Urinary bladder (tissue), 4 donors: ENCODE measurements around the gene TAAR5. TPM values are rescaled to one million over a fixed set of nuclear protein-coding genes. Genes with fewer than 3 reads are reported as not detected.
"Not testable (repeated sequence)": the region's sequence is repeated elsewhere in the genome, so short reads cannot be mapped to it uniquely, and the experiment has no call there.

Experiments used
- DNase-seq: peaks from one replicate; pipeline ENCODE4 v3.0.0-alpha.2; 2015; ENCODE audit errors: extremely low spot score
- H3K27ac ChIP-seq: one replicate; pipeline ENCODE4 v1.5.1; 2013; ENCODE audit warnings: low read depth, mild to moderate bottlenecking, moderate library complexity
- H3K36me3 ChIP-seq: one replicate; pipeline ENCODE4 v1.6.1; 2013; ENCODE audit warnings: mild to moderate bottlenecking, moderate library complexity; ENCODE audit not compliant: insufficient read depth
- H3K4me1 ChIP-seq: one replicate; pipeline ENCODE4 v1.6.1; 2013; ENCODE audit warnings: mild to moderate bottlenecking, moderate library complexity; ENCODE audit not compliant: insufficient read depth
- H3K4me3 ChIP-seq: one replicate; pipeline ENCODE4 v1.5.1; 2013; ENCODE audit warnings: low read depth, low read length
- WGBS: extraction: QIAGEN DNeasy Blood & Tissue Kit; methylation state at CpG from one replicate; pipeline ENCODE4 v1.1.7; 2013; 5-methylcytosine and 5-hydroxymethylcytosine counted together
- polyA plus RNA-seq: library from polyadenylated mRNA; stranded (reverse); fragments of 200-250 nt; gene quantifications from one replicate; pipeline ENCODE4 v1.2.3, GENCODE V29; 2013
- total RNA-seq: library from RNA; depleted of rRNA; stranded (reverse); fragments of >200 nt; gene quantifications from one replicate; pipeline ENCODE4 v1.2.3, GENCODE V29; 2014
- donor health status: healthy with polysubstance abuse.
- donor health status: healthy.

TAAR5 gene
- total RNA-seq, result not detected
- not detected for polyA plus RNA-seq

GRCh38 chr6:132589454-132589853 lies at the start of gene TAAR5:
Gene TAAR5, minus strand, starts transcription at chr6:132589741. Its CDS starts 55 bp downstream, at chr6:132589686.
- Histone ChIP-seq H3K36me3 (no peaks in the 10 kb centered on the region), H3K4me3 (no peak within 1 kb of the TSS), H3K4me1 (no peaks in the 10 kb centered on the region), H3K27ac (no peak within 1 kb of the TSS)
- 76% methylated on average over 5 of the region's 5 CpGs for WGBS
- no peak for DNase-seq

GRCh38 chr6:132637135-132637534 lies 47.6 kb upstream of the TAAR5 start:
- not testable (repeated sequence) for H3K27ac ChIP-seq, H3K4me1 ChIP-seq, DNase-seq, H3K4me3 ChIP-seq, H3K36me3 ChIP-seq
- 98% methylated on average over 1 of the region's 1 CpG for WGBS

DNA sequence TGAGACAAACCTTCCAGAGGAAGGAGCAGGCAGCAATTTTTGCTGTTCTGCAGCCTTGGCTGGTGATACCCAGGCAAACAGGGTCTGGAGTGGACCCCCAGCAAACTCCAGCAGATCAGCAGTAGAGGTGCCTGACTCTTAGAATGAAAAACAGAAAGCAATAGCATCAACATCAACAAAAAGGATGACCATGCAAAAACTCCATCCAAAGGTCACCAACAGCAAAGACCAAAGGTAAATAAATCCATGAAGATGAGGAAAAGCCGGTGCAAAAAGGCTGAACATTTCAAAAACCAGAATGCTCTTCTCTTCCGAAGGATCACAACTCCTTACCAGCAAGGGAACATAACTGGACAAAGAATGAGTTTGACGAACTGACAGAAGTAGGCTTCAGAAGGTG lies 46.4 kb upstream of the TAAR5 start:
- H3K4me1 ChIP-seq, DNase-seq, H3K4me3 ChIP-seq, H3K36me3 ChIP-seq, H3K27ac ChIP-seq: not testable (repeated sequence)
- 88% methylated on average over 3 of the region's 3 CpGs for WGBS

DNA sequence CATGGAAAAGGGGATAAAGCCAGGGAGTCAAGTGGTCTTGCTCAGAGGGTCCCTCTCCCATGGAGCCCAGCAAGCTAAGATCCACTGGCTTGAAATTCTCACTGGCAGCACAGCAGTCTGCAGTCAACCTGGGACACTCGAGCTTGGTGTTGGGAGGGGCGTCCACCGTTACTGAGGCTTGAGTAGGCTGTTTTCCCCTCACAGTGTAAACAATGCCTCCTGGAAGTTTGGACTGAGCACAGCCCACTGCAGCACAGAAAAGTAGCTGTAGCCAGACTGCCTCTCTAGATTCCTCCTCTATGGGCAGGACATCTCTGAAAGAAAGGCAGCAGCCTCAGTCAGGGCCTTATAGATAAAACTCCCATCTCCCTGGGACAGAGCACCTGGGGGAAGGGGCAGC lies 45.7 kb upstream of the TAAR5 start:
- not testable (repeated sequence) for DNase-seq, H3K4me1 ChIP-seq, H3K27ac ChIP-seq, H3K4me3 ChIP-seq, H3K36me3 ChIP-seq
- 15% methylated on average over 3 of the region's 3 CpGs for WGBS

GRCh38 chr6:132634796-132635195 lies 45.3 kb upstream of the TAAR5 start:
- Histone ChIP-seq H3K4me1 (no peaks in the 10 kb centered on the region), H3K27ac (no peak overlapping the region), H3K4me3 (no peak overlapping the region), H3K36me3 (no peaks in the 10 kb centered on the region)
- DNase-seq, result no peak
- 76% methylated on average over 4 of the region's 4 CpGs for WGBS

DNA sequence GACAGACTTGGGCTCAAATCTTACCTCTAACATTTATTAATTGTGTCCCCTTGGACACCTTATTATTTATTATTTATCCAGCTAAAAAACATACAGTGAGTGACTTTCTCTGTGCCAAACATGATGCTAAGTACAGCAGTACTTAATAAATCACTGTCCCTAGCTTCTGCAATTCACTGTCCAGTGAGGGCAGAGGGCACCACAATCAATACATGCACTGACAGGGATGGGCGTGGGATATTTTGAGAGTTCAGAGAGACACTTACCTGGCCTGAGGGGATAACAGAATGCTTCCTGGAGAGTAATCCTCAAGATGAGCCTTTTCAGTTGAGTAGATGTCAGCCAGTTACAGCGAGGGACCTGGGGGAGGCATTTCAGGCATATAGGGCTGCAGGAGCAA lies 43.8 kb upstream of the TAAR5 start:
- no peaks in the 10 kb centered on the region for H3K36me3 ChIP-seq
- H3K27ac ChIP-seq, result no peak overlapping the region
- WGBS, result 88% methylated on average over 2 of the region's 2 CpGs
- H3K4me3 ChIP-seq, result no peak overlapping the region
- H3K4me1 ChIP-seq, result no peaks in the 10 kb centered on the region
- DNase-seq, result no peak

- WGBS, result 95% methylated on average over 6 of the region's 6 CpGs
- no peak for DNase-seq
- Histone ChIP-seq H3K27ac (no peak within 1 kb of the TSS), H3K4me3 (no peak within 1 kb of the TSS), H3K4me1 (no peaks in the 10 kb centered on the region), H3K36me3 (no peaks in the 10 kb centered on the region)
These were observed 34.6 kb upstream of the TAAR5 start, which contains the start of gene TAAR2 for GRCh38 chr6:132624175-132624574. Gene TAAR2, minus strand, starts transcription at chr6:132624275. Its CDS starts 0 bp downstream, at chr6:132624275.

- no peaks in the 10 kb centered on the region for H3K36me3 ChIP-seq
- no peak overlapping the region for H3K4me3 ChIP-seq
- no peak overlapping the region for H3K27ac ChIP-seq
- whole genome bisulfite sequencing, result 34% methylated on average over 6 of the region's 6 CpGs
- no peaks in the 10 kb centered on the region for H3K4me1 ChIP-seq
- no peak for DNase-seq
These were observed 33.7 kb upstream of the TAAR5 start for GRCh38 chr6:132623106-132623845.

- 47% methylated on average over 1 of the region's 1 CpG for WGBS
These were observed 27.1 kb upstream of the TAAR5 start for GRCh38 chr6:132616677-132617076.

DNA sequence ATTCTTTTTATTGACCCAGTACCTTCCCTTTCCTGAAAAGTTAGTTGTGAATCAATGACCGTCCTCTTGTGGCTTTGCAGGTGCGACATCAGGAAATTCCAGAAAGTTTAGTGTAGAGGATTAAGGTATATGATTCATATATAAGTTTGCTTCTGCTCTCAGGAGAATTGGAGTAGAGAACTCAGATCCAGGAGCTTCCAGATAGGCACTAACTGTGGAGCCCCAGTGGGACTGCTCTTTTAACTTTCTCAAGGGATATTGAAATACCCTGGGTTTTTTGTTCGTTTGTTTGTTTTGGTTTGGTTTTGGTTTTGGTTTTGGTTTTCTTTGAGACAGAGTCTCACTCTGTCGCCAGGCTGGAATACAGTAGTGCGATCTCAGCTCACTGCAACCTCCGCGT lies 25.0 kb upstream of the TAAR5 start:
- Histone ChIP-seq H3K36me3 (no peaks in the 10 kb centered on the region), H3K27ac (no peak overlapping the region), H3K4me3 (no peak overlapping the region), H3K4me1 (no peaks in the 10 kb centered on the region)
- 84% methylated on average over 6 of the region's 7 CpGs for WGBS
- no peak for DNase-seq

More at GRCh38 chr6:132616677-132617076, 27.1 kb upstream of the TAAR5 start:
- H3K36me3 ChIP-seq, result no peaks in the 10 kb centered on the region
- no peaks in the 10 kb centered on the region for H3K4me1 ChIP-seq
- no peak for DNase-seq
- H3K4me3 ChIP-seq, result no peak overlapping the region
- no peak overlapping the region for H3K27ac ChIP-seq

- H3K36me3 ChIP-seq, result no peaks in the 10 kb centered on the region
- H3K27ac ChIP-seq, result no peak overlapping the region
- no peaks in the 10 kb centered on the region for H3K4me1 ChIP-seq
- DNase-seq, result no peak
- 51% methylated on average over 4 of the region's 4 CpGs for WGBS
- no peak overlapping the region for H3K4me3 ChIP-seq
These were observed 23.0 kb upstream of the TAAR5 start for GRCh38 chr6:132612449-132613108.

GRCh38 chr6:132611616-132612015 lies 22.1 kb upstream of the TAAR5 start:
- Histone ChIP-seq H3K4me3 (no peak overlapping the region), H3K27ac (no peak overlapping the region), H3K36me3 (no peaks in the 10 kb centered on the region), H3K4me1 (no peaks in the 10 kb centered on the region)
- 87% methylated on average over 2 of the region's 2 CpGs for WGBS
- DNase-seq, result no peak

GRCh38 chr6:132607544-132608233 lies 18.1 kb upstream of the TAAR5 start:
- no peaks in the 10 kb centered on the region for H3K4me1 ChIP-seq
- H3K27ac ChIP-seq, result no peak overlapping the region
- H3K4me3 ChIP-seq, result no peak overlapping the region
- H3K36me3 ChIP-seq, result no peaks in the 10 kb centered on the region
- WGBS, result 88% methylated on average over 5 of the region's 5 CpGs
- no peak for DNase-seq
